K562 (cell line): ENCODE measurements around the gene TBCCD1.

Experiments
- FOXP1 ChIP-seq: sonication (generic); formaldehyde crosslinking; IDR thresholded peaks from 2 replicates; pipeline ENCODE4 v1.8.0; 2022; ENCODE audit warnings: mild to moderate bottlenecking, missing genetic modification reagents
- POLR2A ChIP-seq: fragments of 450-650 bp; conservative IDR thresholded peaks from 2 replicates; pipeline ENCODE4 v1.6.1; 2016
- TAF1 ChIP-seq: IDR thresholded peaks from 2 replicates; pipeline ENCODE4 v1.6.1; 2011; ENCODE audit warnings: mild to moderate bottlenecking, low read length, moderate library complexity; ENCODE audit not compliant: insufficient read depth, control insufficient read depth, severe bottlenecking; ENCODE audit errors: extremely low read depth
- TGIF2 ChIP-seq: sonication (generic); formaldehyde crosslinking; IDR thresholded peaks from 2 replicates; pipeline ENCODE4 v1.8.1; 2022; ENCODE audit warnings: mild to moderate bottlenecking, missing genetic modification reagents, moderate library complexity
- TF ChIP-seq, protein P1 (sequence below), 3 experiments: IDR thresholded peaks in 2 of 3; conservative IDR thresholded peaks in 1 of 3; 2 replicates each; pipeline ENCODE4 v1.5.1; 2011 to 2012; ENCODE audit warnings: low read length in 3 of 3, mild to moderate bottlenecking in 3 of 3, control low read depth in 2 of 3, improper control_type of control experiment in 1 of 3, inconsistent platforms in 1 of 3, low read depth in 1 of 3, mixed read lengths in 1 of 3, moderate library complexity in 1 of 3; ENCODE audit not compliant: insufficient read depth in 2 of 3

DNA sequence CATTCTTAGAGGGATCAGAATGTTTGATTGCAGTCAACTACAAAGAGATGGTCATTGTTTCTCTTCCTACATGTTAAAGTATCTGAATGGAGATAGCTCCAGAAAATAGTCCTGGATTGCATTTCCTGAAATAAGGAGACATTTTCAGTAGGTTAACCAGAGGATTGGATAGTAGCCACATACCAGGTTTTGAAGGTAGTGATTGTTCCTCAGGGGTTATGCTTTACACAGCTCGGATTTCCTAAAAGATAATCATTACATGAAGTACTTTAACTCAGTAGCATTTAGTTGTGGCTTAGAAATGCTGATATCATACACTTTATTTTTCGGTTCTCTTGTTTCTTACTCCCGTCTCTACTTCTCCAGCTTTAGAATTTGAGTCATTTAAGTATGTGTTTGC is 13.6 kb upstream of the TBCCD1 start:
- no peak for TF ChIP-seq POLR2A
- TF ChIP-seq FOXP1 (CRISPR knock-in tag), result no peak
- TF ChIP-seq, protein P1, sequence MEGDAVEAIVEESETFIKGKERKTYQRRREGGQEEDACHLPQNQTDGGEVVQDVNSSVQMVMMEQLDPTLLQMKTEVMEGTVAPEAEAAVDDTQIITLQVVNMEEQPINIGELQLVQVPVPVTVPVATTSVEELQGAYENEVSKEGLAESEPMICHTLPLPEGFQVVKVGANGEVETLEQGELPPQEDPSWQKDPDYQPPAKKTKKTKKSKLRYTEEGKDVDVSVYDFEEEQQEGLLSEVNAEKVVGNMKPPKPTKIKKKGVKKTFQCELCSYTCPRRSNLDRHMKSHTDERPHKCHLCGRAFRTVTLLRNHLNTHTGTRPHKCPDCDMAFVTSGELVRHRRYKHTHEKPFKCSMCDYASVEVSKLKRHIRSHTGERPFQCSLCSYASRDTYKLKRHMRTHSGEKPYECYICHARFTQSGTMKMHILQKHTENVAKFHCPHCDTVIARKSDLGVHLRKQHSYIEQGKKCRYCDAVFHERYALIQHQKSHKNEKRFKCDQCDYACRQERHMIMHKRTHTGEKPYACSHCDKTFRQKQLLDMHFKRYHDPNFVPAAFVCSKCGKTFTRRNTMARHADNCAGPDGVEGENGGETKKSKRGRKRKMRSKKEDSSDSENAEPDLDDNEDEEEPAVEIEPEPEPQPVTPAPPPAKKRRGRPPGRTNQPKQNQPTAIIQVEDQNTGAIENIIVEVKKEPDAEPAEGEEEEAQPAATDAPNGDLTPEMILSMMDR (IDR thresholded peaks at IDR 0.05 in 2 of 3, conservative IDR thresholded peaks at IDR 0.05 in 1 of 3; ENCODE audit: insufficient read depth in 2 of 3, low read depth in 1 of 3, low read length in 3 of 3), result no peak
- no peak for TF ChIP-seq TGIF2 (CRISPR knock-in tag)
- no peak for TF ChIP-seq TAF1
